Uterus (tissue), 2 donors: ENCODE measurements around the gene CKLF.

Experiments used
- CTCF ChIP-seq, 4 experiments: fragments of 200-600 bp in 2 of 4; fragments of 450-650 bp in 2 of 4; sonication (generic) in 2 of 4; IDR thresholded peaks; one replicate each; pipeline ENCODE4 v1.5.1; 2016 to 2019; ENCODE audit warnings: antibody characterized with exemption in 4 of 4, mild to moderate bottlenecking in 2 of 4, moderate library complexity in 1 of 4
- POLR2A ChIP-seq, 2 donors: fragments of 450-650 bp; IDR thresholded peaks; one replicate each; pipeline ENCODE4 v1.6.1; 2016; ENCODE audit warnings: antibody characterized with exemption in 2 of 2, mild to moderate bottlenecking in 1 of 2, moderate library complexity in 1 of 2

GRCh38 chr16:66510711-66511601, 41.4 kb upstream of the CKLF start:
- no peak for TF ChIP-seq CTCF (IDR thresholded peaks at IDR 0.05)
- TF ChIP-seq POLR2A (IDR thresholded peaks at IDR 0.05), result no peak
